Choroid plexus epithelial cell (primary cell): ENCODE data around the gene ACACA.

ENCODE experiments used
- DNase-seq: peaks from one replicate; pipeline ENCODE4 v3.0.0-alpha.2; 2010; ENCODE audit warnings: low read depth
- H3K4me3 ChIP-seq: 2 replicates; pipeline ENCODE4 v1.5.1; 2011; ENCODE audit warnings: low read depth, mild to moderate bottlenecking, control low read depth, low read length, moderate library complexity
- TF ChIP-seq, protein P1 (sequence below): conservative IDR thresholded peaks from 2 replicates; pipeline ENCODE4 v1.5.1; 2011; ENCODE audit warnings: low read depth, mild to moderate bottlenecking, control low read depth, inconsistent platforms, low read length, moderate library complexity

Gene ACACA

GRCh38 chr17:37382056-37382455 lies 24.6 kb downstream of the ACACA start:
- DNase-seq: no peak
- no peak overlapping the region for H3K4me3 ChIP-seq
- TF ChIP-seq, protein P1, sequence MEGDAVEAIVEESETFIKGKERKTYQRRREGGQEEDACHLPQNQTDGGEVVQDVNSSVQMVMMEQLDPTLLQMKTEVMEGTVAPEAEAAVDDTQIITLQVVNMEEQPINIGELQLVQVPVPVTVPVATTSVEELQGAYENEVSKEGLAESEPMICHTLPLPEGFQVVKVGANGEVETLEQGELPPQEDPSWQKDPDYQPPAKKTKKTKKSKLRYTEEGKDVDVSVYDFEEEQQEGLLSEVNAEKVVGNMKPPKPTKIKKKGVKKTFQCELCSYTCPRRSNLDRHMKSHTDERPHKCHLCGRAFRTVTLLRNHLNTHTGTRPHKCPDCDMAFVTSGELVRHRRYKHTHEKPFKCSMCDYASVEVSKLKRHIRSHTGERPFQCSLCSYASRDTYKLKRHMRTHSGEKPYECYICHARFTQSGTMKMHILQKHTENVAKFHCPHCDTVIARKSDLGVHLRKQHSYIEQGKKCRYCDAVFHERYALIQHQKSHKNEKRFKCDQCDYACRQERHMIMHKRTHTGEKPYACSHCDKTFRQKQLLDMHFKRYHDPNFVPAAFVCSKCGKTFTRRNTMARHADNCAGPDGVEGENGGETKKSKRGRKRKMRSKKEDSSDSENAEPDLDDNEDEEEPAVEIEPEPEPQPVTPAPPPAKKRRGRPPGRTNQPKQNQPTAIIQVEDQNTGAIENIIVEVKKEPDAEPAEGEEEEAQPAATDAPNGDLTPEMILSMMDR: no peak

DNA sequence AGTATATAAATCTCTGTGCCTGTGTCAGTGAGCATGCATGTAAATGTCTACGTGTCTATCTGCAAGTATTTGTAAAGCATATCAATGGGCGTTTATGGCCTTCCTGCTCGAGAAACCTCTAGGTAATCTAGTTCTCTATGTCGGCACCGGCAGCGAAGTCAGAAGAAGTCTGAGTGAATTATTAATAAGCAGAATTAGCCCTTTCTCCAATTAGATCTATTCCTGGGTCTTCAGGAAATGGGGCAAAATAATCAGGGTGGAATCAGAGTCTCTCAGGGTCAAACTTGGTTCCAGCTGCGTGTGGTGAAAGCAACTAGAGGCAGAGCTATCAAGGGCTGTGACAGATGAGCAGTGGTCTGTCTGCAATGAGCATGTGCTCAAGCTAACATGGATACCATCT lies 30.9 kb downstream of the ACACA start, which contains the start of gene C17orf78:
C17orf78 (plus strand) TSS at position 280 of the 400 bp plus-strand sequence; CDS start at position 388, 108 bp downstream.
- H3K4me3 ChIP-seq: no peak within 1 kb of the TSS
- no peak for DNase-seq
- TF ChIP-seq, protein P1: no peak

GRCh38 chr17:37373530-37374159 lies 33.0 kb downstream of the ACACA start:
- TF ChIP-seq, protein P1: peak; percentile 100
- peak; percentile 95 for DNase-seq

DNA sequence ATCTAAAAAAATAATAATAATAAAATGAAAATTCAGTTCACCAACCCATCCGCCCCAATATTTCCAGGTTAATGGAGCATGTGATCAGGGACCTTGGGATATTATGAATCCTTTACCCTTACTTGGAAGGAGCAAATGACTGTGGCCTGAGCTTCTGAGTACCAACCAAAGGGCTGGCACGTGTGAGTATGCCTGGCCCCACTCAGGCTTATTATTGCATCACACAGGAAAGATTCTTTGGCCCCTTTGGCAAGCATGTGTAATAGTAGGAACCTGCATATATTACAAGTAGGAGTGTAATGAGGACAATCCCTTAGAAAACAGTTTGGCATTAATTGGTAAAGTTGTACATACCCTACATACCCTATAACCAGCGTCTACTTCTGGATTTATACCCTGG lies 38.1 kb downstream of the ACACA start:
- TF ChIP-seq, protein P1: no peak
- peak; percentile 59 for DNase-seq
- no peak overlapping the region for H3K4me3 ChIP-seq

More at GRCh38 chr17:37373530-37374159, 33.0 kb downstream of the ACACA start:
- H3K4me3 ChIP-seq: no peak overlapping the region

- H3K4me3 ChIP-seq: no peak overlapping the region
- peak; percentile 43 for DNase-seq
- TF ChIP-seq, protein P1: no peak
Observed at GRCh38 chr17:37365589-37365988, 41.0 kb downstream of the ACACA start.

- TF ChIP-seq, protein P1: no peak
- H3K4me3 ChIP-seq: no peak overlapping the region
- DNase-seq: no peak
Observed at GRCh38 chr17:37361543-37361942, 45.1 kb downstream of the ACACA start.

- TF ChIP-seq, protein P1: no peak
- no peak overlapping the region for H3K4me3 ChIP-seq
- DNase-seq: no peak
Observed at GRCh38 chr17:37360632-37361031, 46.0 kb downstream of the ACACA start.
